ENCODE results near the gene RGS7.
"Not testable (repeated sequence)": the region's sequence is repeated elsewhere in the genome, so short reads cannot be mapped to it uniquely, and the experiment has no call there.

RGS7 gene

GRCh38 chr1:240763771-240764170, 593.2 kb downstream of the RGS7 start:
- no peak for DNase-seq

- not testable (repeated sequence) for DNase-seq
These were observed 593.9 kb downstream of the RGS7 start for GRCh38 chr1:240763095-240763494.

GRCh38 chr1:240762471-240762987, 594.5 kb downstream of the RGS7 start:
- not testable (repeated sequence) for DNase-seq

GRCh38 chr1:240758777-240759176, 598.2 kb downstream of the RGS7 start:
- not testable (repeated sequence) for DNase-seq

- DNase-seq = no peak
These were observed 598.7 kb downstream of the RGS7 start for GRCh38 chr1:240758296-240758695.

GRCh38 chr1:240747907-240748306, 609.1 kb downstream of the RGS7 start:
- DNase-seq = no peak

GRCh38 chr1:240743705-240744104, 613.3 kb downstream of the RGS7 start:
- no peak for DNase-seq

- DNase-seq = no peak
These were observed 617.3 kb downstream of the RGS7 start for GRCh38 chr1:240739754-240740153.

- DNase-seq = no peak
These were observed 617.9 kb downstream of the RGS7 start for GRCh38 chr1:240739139-240739538.

- no peak for DNase-seq
These were observed 619.2 kb downstream of the RGS7 start for GRCh38 chr1:240737766-240738265.

GRCh38 chr1:240737298-240737697, 619.7 kb downstream of the RGS7 start:
- no peak for DNase-seq

GRCh38 chr1:240734705-240735104, 622.3 kb downstream of the RGS7 start:
- not testable (repeated sequence) for DNase-seq

GRCh38 chr1:240734001-240734400, 623.0 kb downstream of the RGS7 start:
- no peak for DNase-seq

GRCh38 chr1:240732390-240732789, 624.6 kb downstream of the RGS7 start:
- DNase-seq = peak; percentile 51

All from NCI-H345 (cell line).